GM12878 (cell line): ENCODE results near the gene FBXL19. TPM values are rescaled to one million over a fixed set of nuclear protein-coding genes. Genes with fewer than 3 reads are reported as not detected.

ENCODE experiments used
- ATAC-seq: fragments of 200-7000 bp; cut with Tn5 transposase; 3 replicates; pipeline ENCODE4 v1.9.1; 2020; ENCODE audit warnings: mild to moderate bottlenecking, moderate library complexity
- BruUV-seq: library from RNA; stranded (reverse); fragments of 400-500 nt; replicated peaks from 2 replicates; lab custom pipeline; 2021; lab: Mats Ljungman, UMichigan
- CTCF ChIA-PET: fragments of 300-600 bp; sonication (Branson Sonifier 250); formaldehyde crosslinking; extraction: SDS; loops from one replicate; lab custom pipeline; 2021; ENCODE audit warnings: inconsistent platforms; lab: Yijun Ruan, JAX
- POLR2A ChIA-PET: fragments of 350-600 bp; formaldehyde crosslinking; extraction: SDS; loops from one replicate; lab custom pipeline; 2021; ENCODE audit warnings: inconsistent platforms; lab: Charles Lee
- RAD21 ChIA-PET: fragments of 300-600 bp; sonication (Branson Sonifier 250); formaldehyde crosslinking; loops from one replicate; lab custom pipeline; 2023; ENCODE audit warnings: antibody characterized with exemption; ENCODE audit not compliant: unreplicated experiment; lab: Charles Lee
- SMC1A ChIA-PET: fragments of 300-600 bp; sonication (Branson Sonifier 250); formaldehyde crosslinking; loops from one replicate; lab custom pipeline; 2023; ENCODE audit not compliant: unreplicated experiment, uncharacterized antibody; lab: Charles Lee
- DNase-seq: peaks from one replicate; pipeline ENCODE4 v3.0.0-alpha.2; 2011; ENCODE audit warnings: low read depth, low spot score
- FAIRE-seq: peaks from 3 replicates; lab custom pipeline; 2011; peaks lifted over from hg19 to GRCh38; lab: Jason Lieb, UNC
- H2AFZ ChIP-seq: 2 replicates; pipeline ENCODE4 v1.6.0; 2011; ENCODE audit warnings: low read depth, low read length, control low read depth; ENCODE audit not compliant: control insufficient read depth
- H3K27ac ChIP-seq: 2 replicates; pipeline ENCODE4 v1.5.1; 2011; ENCODE audit warnings: control low read depth; ENCODE audit not compliant: control insufficient read depth, insufficient read depth
- H3K27me3 ChIP-seq, 2 experiments: replicated peaks in 1 of 2; 2 replicates each; pipeline versions ENCODE4 v1.6.0 to v1.6.1; 2011; ENCODE audit warnings: low read length in 1 of 2; ENCODE audit not compliant: control insufficient read depth in 2 of 2, insufficient read depth in 2 of 2
- H3K36me3 ChIP-seq, 2 experiments: 2 replicates each; pipeline ENCODE4 v1.5.1; 2011; ENCODE audit warnings: low read length in 1 of 2; ENCODE audit not compliant: control insufficient read depth in 2 of 2, insufficient read depth in 2 of 2
- H3K4me1 ChIP-seq: 2 replicates; pipeline ENCODE4 v1.6.1; 2011; ENCODE audit warnings: mild to moderate bottlenecking, low read length, moderate library complexity, mixed read lengths; ENCODE audit not compliant: control insufficient read depth, insufficient read depth
- H3K4me2 ChIP-seq: 2 replicates; pipeline ENCODE4 v1.6.0; 2011; ENCODE audit warnings: control low read depth; ENCODE audit not compliant: control insufficient read depth, insufficient read depth
- H3K4me3 ChIP-seq: fragments of 200-600 bp; sonication (generic); 2 replicates; pipeline ENCODE4 v1.5.1; 2016
- H3K79me2 ChIP-seq: 2 replicates; pipeline ENCODE4 v1.6.0; 2011; ENCODE audit warnings: low read length; ENCODE audit not compliant: control insufficient read depth, insufficient read depth
- H3K9ac ChIP-seq: 2 replicates; pipeline ENCODE4 v1.8.0; 2011; ENCODE audit warnings: low read length, control low read depth, mixed read lengths; ENCODE audit not compliant: control insufficient read depth, insufficient read depth
- H3K9me3 ChIP-seq: replicated peaks from 3 replicates; pipeline ENCODE4 v1.5.1; 2011; ENCODE audit warnings: mild to moderate bottlenecking, low read length; ENCODE audit not compliant: control insufficient read depth, insufficient read depth
- H4K20me1 ChIP-seq: 2 replicates; pipeline ENCODE4 v1.6.0; 2011; ENCODE audit not compliant: control insufficient read depth, insufficient read depth
- BRCA1 ChIP-seq: IDR thresholded peaks from 2 replicates; pipeline ENCODE4 v1.6.1; 2011; ENCODE audit warnings: low read depth, low read length, improper control_type of control experiment
- GATAD2B ChIP-seq: fragments of 450-650 bp; conservative IDR thresholded peaks from 2 replicates; pipeline ENCODE4 v1.6.1; 2017; ENCODE audit warnings: low read depth, mild to moderate bottlenecking, moderate library complexity
- NR2C2 ChIP-seq: IDR thresholded peaks from 2 replicates; pipeline ENCODE4 v1.6.1; 2011; ENCODE audit warnings: borderline replicate concordance, low read depth; ENCODE audit not compliant: control insufficient read depth, insufficient read length
- NRF1 ChIP-seq: conservative IDR thresholded peaks from 2 replicates; pipeline ENCODE4 v1.6.1; 2011; ENCODE audit warnings: mild to moderate bottlenecking, low read depth, low read length, improper control_type of control experiment
- SP1 ChIP-seq: IDR thresholded peaks from one replicate; pipeline ENCODE4 v1.6.1; 2011; ENCODE audit warnings: low read depth, low read length
- STAT3 ChIP-seq: IDR thresholded peaks from 2 replicates; pipeline ENCODE4 v1.6.1; 2011; ENCODE audit warnings: low read depth, low read length, improper control_type of control experiment
- WGBS: methylation state at CpG from one replicate; pipeline ENCODE4 v1.1.6; 2016; ENCODE audit warnings: low lambda C conversion rate; ENCODE audit not compliant: insufficient replicate concordance, insufficient coverage; ENCODE audit errors: missing lambda C conversion rate; 5-methylcytosine and 5-hydroxymethylcytosine counted together
- in situ Hi-C: fragments of 300-500 bp; cut with MboI; formaldehyde crosslinking; loops from 9 replicates; pipeline ENCODE4 v1.14.3; 2018; ENCODE audit warnings: mixed read lengths
- intact Hi-C: fragments of 100-400 bp; cut with micrococcal nuclease; formaldehyde crosslinking; loops from one replicate; pipeline ENCODE4 v1.14.2; 2022; ENCODE audit not compliant: unreplicated experiment
- polyA plus RNA-seq, 11 experiments: library from polyadenylated mRNA; depleted of rRNA in 4 of 11; unstranded in 6 of 11; stranded (reverse) in 5 of 11; fragments of >200 nt; fragmentation: Nextera tagmentation in 4 of 11; fragmentation: Illumina TruSeq in 1 of 11; extraction: Ambion mirVana in 4 of 11; extraction: Trizol in 1 of 11; gene quantifications; 1 replicate in 1 of 11; 2 replicates in 10 of 11; pipeline versions ENCODE4 v1.2.1 to v1.2.3, GENCODE V29; 2011 to 2016; ENCODE audit warnings: inconsistent platforms in 2 of 11, missing spikeins in 2 of 11, low read depth in 1 of 11
- total RNA-seq, 4 experiments: library from RNA; depleted of rRNA in 3 of 4; stranded (reverse); fragments of >200 nt in 3 of 4; fragmentation: Illumina TruSeq in 1 of 4; extraction: Trizol in 1 of 4; gene quantifications; 2 replicates each; pipeline versions ENCODE4 v1.2.1 to v1.2.3, GENCODE V29; 2013 to 2021
- TF ChIP-seq, protein P1 (sequence below): IDR thresholded peaks from 2 replicates; pipeline ENCODE4 v1.6.1; 2012; ENCODE audit warnings: low read length, inconsistent platforms
- TF ChIP-seq, protein P2 (sequence below): fragments of 450-650 bp; IDR thresholded peaks from 2 replicates; pipeline ENCODE4 v1.6.1; 2017; ENCODE audit warnings: mild to moderate bottlenecking, low read depth, inconsistent platforms; ENCODE audit not compliant: poor library complexity, severe bottlenecking

FBXL19 gene
- total and polyA plus RNA-seq, 10 of the 15 experiments (the other 5 are each of a cell fraction or from before 2014, with no cell fraction given), result 0.02 to 32.1 (median 6.8) TPM; not detected in 1

DNA sequence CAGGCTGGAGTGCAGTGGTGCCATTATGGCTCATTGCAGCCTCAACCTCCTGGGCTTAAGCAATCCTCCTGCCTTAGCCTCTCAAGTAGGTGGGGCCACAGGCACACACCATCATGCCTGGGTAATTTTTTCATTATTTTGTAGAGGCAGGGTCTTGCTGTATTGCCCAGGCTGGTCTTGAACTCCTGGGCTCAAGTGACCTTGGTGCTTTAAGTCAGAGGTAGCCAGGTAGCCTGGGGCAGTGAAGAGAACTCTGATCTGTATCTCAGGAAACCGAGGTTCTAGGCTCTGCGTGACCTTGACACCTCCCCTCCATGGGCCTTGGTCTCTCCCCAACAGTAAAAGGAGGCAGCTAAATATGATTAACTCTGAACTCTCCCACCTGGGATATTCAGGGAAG is 23.6 kb upstream of the FBXL19 start:
- no peaks in the 10 kb centered on the region; the same call in 1 of the 2 replicates for H4K20me1 ChIP-seq
- H3K4me2 ChIP-seq, result no peak overlapping the region
- H3K27me3 ChIP-seq, result no peaks in the 10 kb centered on the region
- H3K4me3 ChIP-seq, result no peak overlapping the region
- no peak for TF ChIP-seq NR2C2
- TF ChIP-seq BRCA1, result no peak
- TF ChIP-seq NRF1, result no peak
- TF ChIP-seq, protein P1, sequence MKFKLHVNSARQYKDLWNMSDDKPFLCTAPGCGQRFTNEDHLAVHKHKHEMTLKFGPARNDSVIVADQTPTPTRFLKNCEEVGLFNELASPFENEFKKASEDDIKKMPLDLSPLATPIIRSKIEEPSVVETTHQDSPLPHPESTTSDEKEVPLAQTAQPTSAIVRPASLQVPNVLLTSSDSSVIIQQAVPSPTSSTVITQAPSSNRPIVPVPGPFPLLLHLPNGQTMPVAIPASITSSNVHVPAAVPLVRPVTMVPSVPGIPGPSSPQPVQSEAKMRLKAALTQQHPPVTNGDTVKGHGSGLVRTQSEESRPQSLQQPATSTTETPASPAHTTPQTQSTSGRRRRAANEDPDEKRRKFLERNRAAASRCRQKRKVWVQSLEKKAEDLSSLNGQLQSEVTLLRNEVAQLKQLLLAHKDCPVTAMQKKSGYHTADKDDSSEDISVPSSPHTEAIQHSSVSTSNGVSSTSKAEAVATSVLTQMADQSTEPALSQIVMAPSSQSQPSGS, result no peak
- TF ChIP-seq GATAD2B, result no peak
- TF ChIP-seq, protein P2, sequence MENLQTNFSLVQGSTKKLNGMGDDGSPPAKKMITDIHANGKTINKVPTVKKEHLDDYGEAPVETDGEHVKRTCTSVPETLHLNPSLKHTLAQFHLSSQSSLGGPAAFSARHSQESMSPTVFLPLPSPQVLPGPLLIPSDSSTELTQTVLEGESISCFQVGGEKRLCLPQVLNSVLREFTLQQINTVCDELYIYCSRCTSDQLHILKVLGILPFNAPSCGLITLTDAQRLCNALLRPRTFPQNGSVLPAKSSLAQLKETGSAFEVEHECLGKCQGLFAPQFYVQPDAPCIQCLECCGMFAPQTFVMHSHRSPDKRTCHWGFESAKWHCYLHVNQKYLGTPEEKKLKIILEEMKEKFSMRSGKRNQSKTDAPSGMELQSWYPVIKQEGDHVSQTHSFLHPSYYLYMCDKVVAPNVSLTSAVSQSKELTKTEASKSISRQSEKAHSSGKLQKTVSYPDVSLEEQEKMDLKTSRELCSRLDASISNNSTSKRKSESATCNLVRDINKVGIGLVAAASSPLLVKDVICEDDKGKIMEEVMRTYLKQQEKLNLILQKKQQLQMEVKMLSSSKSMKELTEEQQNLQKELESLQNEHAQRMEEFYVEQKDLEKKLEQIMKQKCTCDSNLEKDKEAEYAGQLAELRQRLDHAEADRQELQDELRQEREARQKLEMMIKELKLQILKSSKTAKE, result no peak
- no peak for TF ChIP-seq SP1
- TF ChIP-seq STAT3, result no peak
- TF ChIP-seq, all 136 proteins: peak for 0
- RAD21 ChIA-PET, result interaction anchor here (3.2 to 4.0 kb wide), 2 partner anchors 27 to 55 kb away, joined by 16 to 88 read pairs; no protein-coding TSS in a partner anchor
- Histone ChIP-seq H2AFZ (no peak overlapping the region), H3K27ac (no peak overlapping the region), H3K79me2 (no peaks in the 10 kb centered on the region), H3K4me1 (peaks cover 33% of the 10 kb centered on the region), H3K9me3 (peaks cover 2% of the 10 kb centered on the region; the same call in 2 of the 3 replicates), H3K36me3 (no peaks in the 10 kb centered on the region), H3K9ac (no peak overlapping the region)
- FAIRE-seq (no peak), ATAC-seq (no peak), DNase-seq (no peak)
- POLR2A ChIA-PET, result no interaction called here
- SMC1A ChIA-PET, result interaction anchor here (8.8 kb wide), 1 partner anchor 55 kb away, joined by 146 read pairs; no protein-coding TSS in a partner anchor
- no TSS peak for BruUV-seq
- intact Hi-C loops (loop anchor here (10.0 kb wide), 1 partner anchor 245 kb away; the partner anchor contains the start of genes FBRS and PRR14), in situ Hi-C loops (no loop called here)
- CTCF ChIA-PET, result interaction anchor here (3.3 to 7.5 kb wide), 4 partner anchors 42 to 85 kb away, joined by 18 to 174 read pairs (median 26); no protein-coding TSS in a partner anchor
- WGBS, result 94% methylated on average over 2 of the region's 2 CpGs
